ENCODE results near the gene LEKR1. TPM values are rescaled to one million over a fixed set of nuclear protein-coding genes. Genes with fewer than 3 reads are reported as not detected.
A peak's percentile ranks its signal among the peaks of the same experiment; 100 is the strongest.

Gene LEKR1
- total and polyA plus RNA-seq, 9 of the 15 experiments (the other 6 are each of a cell fraction or from before 2014, with no cell fraction given), result 0.76 to 1.8 (median 1.2) TPM

GRCh38 chr3:156826896-156827882 lies 1.0 kb downstream of the LEKR1 start (continued):
- peak; percentile 16; the same call in 1 of the 2 replicates for TF ChIP-seq THRA (IDR thresholded peaks at IDR 0.05)
- TF ChIP-seq ZNF133 (CRISPR knock-in tag; IDR thresholded peaks at IDR 0.05), result no peak
- 0 out of 4 replicates have a peak, but pooled peaks of 1 of the 2 experiments have one; percentile 4 for TF ChIP-seq FOXA3 (CRISPR knock-in tag; conservative IDR thresholded peaks at IDR 0.05 in 1 of 2, IDR thresholded peaks at IDR 0.05 in 1 of 2)
- TF ChIP-seq TRIM24 (IDR thresholded peaks at IDR 0.05), result 0 out of 4 replicates have a peak, but pooled peaks of 1 of the 2 experiments have one; percentile 0
- no peak for TF ChIP-seq ZNF174 (CRISPR knock-in tag; IDR thresholded peaks at IDR 0.05)
- peak; percentile 10 for TF ChIP-seq TAF1 (IDR thresholded peaks at IDR 0.05; ENCODE audit: control insufficient read depth, extremely low read depth, insufficient read depth, low read length, severe bottlenecking)
- TF ChIP-seq TGIF2 (CRISPR knock-in tag; IDR thresholded peaks at IDR 0.05), result no peak
- 0 out of 2 replicates have a peak, but pooled peaks have one; percentile 22 for TF ChIP-seq ZNF589 (CRISPR knock-in tag; IDR thresholded peaks at IDR 0.05; ENCODE audit: low read depth)
- TF ChIP-seq MYNN (IDR thresholded peaks at IDR 0.05), result peak; percentile 92
- no peak for TF ChIP-seq MYNN (CRISPR knock-in tag; IDR thresholded peaks at IDR 0.05)
- 0 out of 2 replicates have a peak, but pooled peaks have one; percentile 0 for TF ChIP-seq E2F5 (CRISPR knock-in tag; IDR thresholded peaks at IDR 0.05)
- peak; percentile 73 for TF ChIP-seq NFIC (IDR thresholded peaks at IDR 0.05)
- TF ChIP-seq FOXK2 (conservative IDR thresholded peaks at IDR 0.05 in 1 of 2, IDR thresholded peaks at IDR 0.05 in 1 of 2; ENCODE audit: low read depth in 2 of 2), result peak; percentile 92 to 94
- no peak for TF ChIP-seq CBX1 (IDR thresholded peaks at IDR 0.05; ENCODE audit: low read depth)
- 0 out of 2 replicates have a peak, but pooled peaks have one; percentile 16 for TF ChIP-seq GATAD2B (IDR thresholded peaks at IDR 0.05; ENCODE audit: borderline replicate concordance)

Data from K562 (cell line).